ENCODE measurements around the gene GMPPA.

- TF ChIP-seq POLR2A (IDR thresholded peaks at IDR 0.05) (no peak), CTCF (IDR thresholded peaks at IDR 0.05) (no peak)
Observed at GRCh38 chr2:219538504-219538951, 39.8 kb downstream of the GMPPA start.
